ENCODE data around the gene POU4F3.
"Not testable (repeated sequence)": the region's sequence is repeated elsewhere in the genome, so short reads cannot be mapped to it uniquely, and the experiment has no call there.

POU4F3 gene, protein sequence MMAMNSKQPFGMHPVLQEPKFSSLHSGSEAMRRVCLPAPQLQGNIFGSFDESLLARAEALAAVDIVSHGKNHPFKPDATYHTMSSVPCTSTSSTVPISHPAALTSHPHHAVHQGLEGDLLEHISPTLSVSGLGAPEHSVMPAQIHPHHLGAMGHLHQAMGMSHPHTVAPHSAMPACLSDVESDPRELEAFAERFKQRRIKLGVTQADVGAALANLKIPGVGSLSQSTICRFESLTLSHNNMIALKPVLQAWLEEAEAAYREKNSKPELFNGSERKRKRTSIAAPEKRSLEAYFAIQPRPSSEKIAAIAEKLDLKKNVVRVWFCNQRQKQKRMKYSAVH
- 0.22 to 0.31 reads per million in 2 donors for total RNA-seq

DNA sequence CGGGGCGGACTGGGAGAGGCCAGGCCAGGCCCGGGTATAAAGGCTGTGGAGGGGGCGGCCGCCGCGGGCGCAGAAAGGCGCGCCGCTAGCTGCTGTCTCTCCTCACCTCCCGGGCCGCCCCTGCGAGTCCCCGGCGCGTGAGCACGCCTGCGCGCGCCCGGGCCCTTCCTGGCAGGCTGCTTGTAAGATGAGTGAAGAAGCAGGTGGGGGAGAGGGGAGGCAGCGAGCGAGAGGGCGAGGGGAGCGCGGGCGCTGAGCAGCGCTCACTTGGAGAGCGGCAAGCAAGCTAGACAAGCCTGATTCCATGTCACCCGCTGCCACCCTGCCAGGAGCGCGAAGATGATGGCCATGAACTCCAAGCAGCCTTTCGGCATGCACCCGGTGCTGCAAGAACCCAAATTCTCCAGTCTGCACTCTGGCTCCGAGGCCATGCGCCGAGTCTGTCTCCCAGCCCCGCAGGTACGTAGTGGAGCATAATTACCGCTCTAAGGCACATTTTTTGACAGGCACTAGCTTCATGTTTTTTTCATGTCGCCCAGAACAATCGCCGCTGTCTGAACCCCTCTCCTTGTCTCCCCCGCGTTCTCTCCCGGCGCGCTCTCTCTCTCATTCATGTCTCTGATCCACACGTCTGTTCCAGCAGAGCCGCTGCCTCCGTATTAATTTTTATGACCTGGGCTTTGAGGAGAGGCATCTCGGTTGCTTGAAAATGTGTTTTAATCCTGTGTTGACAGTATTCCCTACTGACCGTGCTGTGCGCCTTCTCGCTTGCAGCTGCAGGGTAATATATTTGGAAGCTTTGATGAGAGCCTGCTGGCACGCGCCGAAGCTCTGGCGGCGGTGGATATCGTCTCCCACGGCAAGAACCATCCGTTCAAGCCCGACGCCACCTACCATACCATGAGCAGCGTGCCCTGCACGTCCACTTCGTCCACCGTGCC, at the start of gene POU4F3:
TSS of gene POU4F3 (plus strand) at position 66 of the 941 bp plus-strand sequence. CDS start at position 340, 274 bp downstream.
- DNase-seq, result no peak

GRCh38 chr5:146290318-146290717, 48.3 kb upstream of the POU4F3 start:
- DNase-seq, result no peak

- DNase-seq, result no peak
These were observed 47.1 kb upstream of the POU4F3 start for GRCh38 chr5:146291421-146292074.

GRCh38 chr5:146296245-146296644, 42.4 kb upstream of the POU4F3 start:
- no peak for DNase-seq

DNA sequence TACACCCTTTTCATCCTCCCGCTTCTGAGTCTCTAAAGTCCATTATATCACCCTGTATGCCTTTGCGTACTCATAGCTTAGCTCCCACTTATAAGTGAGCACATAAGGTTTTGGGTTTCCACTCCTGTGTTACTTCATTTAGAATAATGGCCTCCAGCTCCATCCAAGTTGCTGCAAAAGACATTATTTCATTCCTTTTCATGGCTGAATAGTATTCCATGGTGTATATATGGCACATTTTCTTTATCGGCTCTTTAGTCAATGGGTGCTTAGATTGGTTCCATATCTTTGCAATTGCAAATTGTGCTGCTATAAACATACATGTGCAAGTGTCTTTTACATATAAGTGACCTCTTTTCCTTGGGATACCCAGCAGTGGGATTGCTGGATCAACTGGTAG, 39.7 kb upstream of the POU4F3 start:
- DNase-seq, result not testable (repeated sequence)

GRCh38 chr5:146301626-146302025, 37.0 kb upstream of the POU4F3 start:
- DNase-seq, result no peak

- no peak for DNase-seq
These were observed 36.2 kb upstream of the POU4F3 start for GRCh38 chr5:146302406-146302805.

DNA sequence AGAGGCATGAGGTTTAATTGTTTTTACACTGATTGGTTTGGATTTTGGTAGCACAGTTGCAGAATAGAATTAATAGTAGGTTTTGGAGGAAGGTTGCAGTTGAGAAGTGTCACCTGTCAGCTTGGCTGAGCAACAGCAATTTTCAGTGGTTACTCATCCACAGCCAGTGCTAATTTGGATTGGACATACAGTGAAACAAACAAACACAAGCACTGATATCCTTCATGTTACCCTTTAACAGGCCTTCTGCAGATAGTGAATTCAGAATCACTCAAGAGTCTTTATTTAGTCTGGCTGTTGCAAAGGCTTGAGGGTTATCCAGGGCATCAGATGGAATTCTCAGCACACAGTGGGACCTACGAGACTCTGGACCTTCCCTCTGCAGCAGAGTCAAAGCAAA, 31.8 kb upstream of the POU4F3 start:
- DNase-seq, result no peak

DNA sequence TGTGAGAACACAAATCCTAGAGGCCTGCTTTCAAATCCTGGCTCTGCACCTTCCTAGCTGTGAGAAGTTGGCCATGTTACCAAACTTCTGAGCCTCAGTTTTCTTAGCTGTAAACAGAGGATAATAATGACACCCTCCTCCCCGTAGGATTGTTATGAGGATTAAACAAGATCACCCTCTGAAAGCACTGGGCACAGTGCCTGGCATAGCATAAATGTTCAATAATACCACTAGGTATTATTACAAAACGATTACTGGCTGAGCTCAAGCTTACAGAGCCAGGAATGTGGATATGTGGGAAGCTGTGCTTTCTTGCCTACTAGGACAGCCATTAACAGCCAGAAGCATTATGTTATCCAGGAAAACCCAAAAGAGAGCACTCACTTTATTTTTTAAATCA, 30.8 kb upstream of the POU4F3 start:
- DNase-seq, result no peak

- no peak for DNase-seq
These were observed 28.1 kb upstream of the POU4F3 start for GRCh38 chr5:146310540-146310939.

- DNase-seq, result no peak
These were observed 27.4 kb upstream of the POU4F3 start for GRCh38 chr5:146311278-146311677.

GRCh38 chr5:146313027-146313426, 25.6 kb upstream of the POU4F3 start:
- DNase-seq, result no peak

DNA sequence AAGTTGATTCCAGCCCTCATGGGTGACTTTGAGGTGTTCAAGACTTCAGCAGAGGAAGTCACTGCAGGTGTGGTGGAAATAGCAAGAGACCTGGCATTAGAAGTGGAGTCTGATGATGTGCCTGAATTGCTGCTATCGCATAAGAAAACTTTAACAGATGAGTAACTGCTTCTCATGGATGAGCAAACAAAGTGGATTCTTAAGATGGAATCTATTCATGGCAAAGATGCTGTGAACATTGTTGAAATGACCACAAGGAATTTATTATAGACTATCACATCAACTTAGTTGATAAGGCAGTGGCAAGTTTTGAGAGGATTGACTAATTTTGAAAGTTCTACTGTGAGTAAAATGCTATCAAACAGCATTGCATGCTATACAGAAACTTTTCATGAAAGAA, 17.1 kb upstream of the POU4F3 start:
- no peak for DNase-seq

DNA sequence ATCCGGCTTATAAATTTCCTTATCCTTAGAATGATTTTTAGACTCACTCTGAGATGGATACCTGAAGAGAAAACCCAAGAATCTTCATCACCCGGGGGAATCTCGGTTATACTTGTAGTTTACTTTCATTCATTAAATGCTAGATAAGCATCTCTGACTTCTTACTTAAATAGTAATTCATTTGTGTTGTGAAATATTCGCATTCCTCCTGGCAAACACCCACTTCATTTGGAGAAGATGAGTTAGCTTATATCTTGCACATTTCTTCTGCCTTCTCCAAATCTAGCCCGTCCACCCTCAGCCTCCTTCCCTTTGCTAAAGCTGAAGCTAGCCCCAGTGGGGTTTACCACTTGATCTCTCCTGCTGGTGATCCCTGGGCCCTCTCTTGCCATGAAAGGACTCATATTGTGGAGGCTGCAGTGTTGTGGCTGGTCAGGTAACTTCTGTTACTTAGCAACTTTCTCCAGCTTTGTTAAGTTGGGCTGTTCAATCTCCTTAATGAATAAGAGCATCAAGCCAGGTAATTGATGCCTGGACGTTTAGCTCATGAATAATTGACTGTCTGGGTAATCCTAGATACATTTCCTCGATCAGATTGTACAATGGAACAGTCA, 11.3 kb upstream of the POU4F3 start:
- no peak for DNase-seq

DNA sequence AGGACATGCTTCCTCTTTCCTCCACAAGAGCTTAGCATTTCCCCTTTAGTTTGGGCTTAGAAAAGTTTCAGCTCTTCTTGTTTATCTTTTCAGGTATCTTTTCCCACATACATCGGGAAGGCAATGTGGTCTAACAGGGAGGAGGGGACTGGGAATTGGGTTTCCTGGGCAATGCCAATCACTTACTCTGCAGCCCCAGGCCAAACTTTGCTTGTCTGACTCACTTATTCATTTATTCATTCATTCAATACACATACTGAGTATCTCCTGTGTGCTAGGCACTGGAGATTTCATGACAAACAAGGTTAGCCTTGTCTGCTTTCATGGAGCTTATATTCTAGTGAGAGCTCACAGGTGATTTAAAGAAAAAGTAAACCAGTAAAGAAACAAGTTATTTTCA, 10.7 kb upstream of the POU4F3 start:
- DNase-seq, result no peak

DNA sequence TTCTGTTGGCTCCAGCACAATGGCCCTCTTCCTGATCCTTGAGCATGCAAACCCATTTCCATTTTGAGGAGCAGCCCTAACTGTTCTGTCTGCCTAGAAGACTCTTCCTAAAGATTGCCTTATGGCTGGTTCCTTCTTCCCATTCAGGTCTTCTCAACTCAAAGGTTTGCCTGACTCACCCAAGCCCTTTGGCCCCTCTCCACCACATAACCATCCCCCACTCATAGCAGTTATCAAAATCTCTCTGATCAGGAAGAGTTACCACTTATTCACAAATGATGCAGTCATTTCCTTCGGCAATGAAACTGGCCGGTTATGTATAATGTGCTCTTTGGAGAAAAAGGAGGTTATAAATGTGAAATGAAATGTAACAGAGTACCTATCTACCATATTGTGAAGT, 8.9 kb upstream of the POU4F3 start:
- DNase-seq, result no peak

GRCh38 chr5:146331423-146331822, 7.2 kb upstream of the POU4F3 start:
- no peak for DNase-seq

- no peak for DNase-seq
These were observed 4.5 kb upstream of the POU4F3 start for GRCh38 chr5:146334074-146334533.

DNA sequence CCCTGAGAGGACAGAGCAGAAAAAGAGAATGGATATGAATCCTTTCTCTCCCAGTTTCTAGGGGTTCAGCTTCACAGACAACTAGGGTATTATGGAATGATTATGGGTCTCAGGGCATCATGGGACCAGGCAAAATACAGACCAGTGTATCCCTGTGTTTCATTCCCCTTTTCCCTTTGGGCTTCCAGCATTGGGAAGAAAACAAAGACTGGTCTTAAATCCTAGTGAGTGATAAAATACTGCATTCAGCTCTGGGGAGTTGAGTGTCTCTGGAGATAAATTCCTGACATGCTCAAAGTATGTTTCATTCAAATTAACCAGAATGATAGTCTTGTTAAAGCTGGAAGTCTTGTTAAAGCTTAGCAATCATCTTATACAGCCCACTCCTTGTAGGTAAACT, 2.4 kb upstream of the POU4F3 start:
- DNase-seq, result no peak

DNA sequence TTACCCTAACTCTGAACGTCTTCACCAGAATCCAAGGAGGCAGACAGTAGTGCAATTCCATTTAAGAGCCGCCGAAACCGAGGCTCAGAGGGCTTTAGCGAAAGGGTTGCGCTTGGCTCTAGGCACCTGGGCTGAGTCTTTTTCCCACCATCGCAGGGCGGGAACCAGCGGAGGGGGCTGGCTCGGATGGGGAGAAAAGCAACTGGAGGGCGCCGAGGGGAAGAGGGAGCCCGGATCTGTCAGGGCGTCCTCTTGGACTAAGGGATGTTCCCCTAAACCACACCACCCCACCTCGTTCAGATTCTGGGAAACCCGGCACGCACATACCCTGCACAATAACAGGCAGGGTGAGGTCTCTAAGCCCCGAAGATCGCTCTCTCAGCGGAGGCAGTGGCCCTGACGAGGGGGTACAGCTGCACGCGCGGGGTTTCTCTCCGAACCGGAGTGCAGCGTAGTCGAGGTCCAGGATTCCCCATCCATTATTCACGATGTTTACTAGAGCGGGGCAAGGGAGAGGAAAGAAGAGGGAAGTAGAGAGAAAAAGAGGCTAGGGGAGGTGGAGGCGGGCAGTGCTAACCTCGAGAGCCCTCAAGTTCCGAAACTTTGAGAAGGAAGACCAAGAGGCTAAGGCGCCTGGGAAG, 1.3 kb upstream of the POU4F3 start:
- no peak for DNase-seq

DNA sequence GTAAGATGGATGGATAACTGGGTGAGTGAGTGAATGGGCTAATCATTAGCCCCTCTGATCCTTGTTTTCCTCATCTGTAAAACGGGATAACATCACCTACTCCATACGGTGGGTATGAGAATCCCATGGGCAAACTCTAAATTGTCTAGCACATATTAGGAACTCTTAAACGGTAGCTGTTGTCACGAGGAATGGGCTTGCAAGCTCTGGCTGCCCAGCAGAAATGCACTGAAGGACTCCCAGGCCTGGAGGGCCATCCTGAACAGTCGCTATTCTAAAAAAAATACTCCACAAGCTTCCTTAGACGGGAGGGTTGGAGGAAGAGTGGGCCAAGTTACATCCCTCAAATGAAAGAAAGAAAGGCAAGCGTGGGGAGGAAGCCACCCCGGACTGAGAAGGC, 711 bp upstream of the POU4F3 start:
- DNase-seq, result no peak

DNA sequence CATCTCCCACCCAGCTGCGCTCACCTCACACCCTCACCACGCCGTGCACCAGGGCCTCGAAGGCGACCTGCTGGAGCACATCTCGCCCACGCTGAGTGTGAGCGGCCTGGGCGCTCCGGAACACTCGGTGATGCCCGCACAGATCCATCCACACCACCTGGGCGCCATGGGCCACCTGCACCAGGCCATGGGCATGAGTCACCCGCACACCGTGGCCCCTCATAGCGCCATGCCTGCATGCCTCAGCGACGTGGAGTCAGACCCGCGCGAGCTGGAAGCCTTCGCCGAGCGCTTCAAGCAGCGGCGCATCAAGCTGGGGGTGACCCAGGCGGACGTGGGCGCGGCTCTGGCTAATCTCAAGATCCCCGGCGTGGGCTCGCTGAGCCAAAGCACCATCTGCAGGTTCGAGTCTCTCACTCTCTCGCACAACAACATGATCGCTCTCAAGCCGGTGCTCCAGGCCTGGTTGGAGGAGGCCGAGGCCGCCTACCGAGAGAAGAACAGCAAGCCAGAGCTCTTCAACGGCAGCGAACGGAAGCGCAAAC, 1.1 kb downstream of the POU4F3 start:
- no peak for DNase-seq
